HepG2 (cell line): ENCODE measurements around the gene SPDL1.

Experiments
- CBFB ChIP-seq: sonication (generic); formaldehyde crosslinking; IDR thresholded peaks from 2 replicates; pipeline ENCODE4 v1.4.0; 2020; ENCODE audit warnings: missing genetic modification reagents
- CTCF ChIP-seq: sonication (generic); formaldehyde crosslinking; IDR thresholded peaks from 2 replicates; pipeline ENCODE4 v1.5.0; 2020; ENCODE audit warnings: mild to moderate bottlenecking, missing genetic modification reagents, moderate library complexity
- NCOA5 ChIP-seq: sonication (generic); formaldehyde crosslinking; IDR thresholded peaks from 2 replicates; pipeline ENCODE4 v1.4.0; 2020; ENCODE audit warnings: missing genetic modification reagents
- SMAD1 ChIP-seq: sonication (generic); formaldehyde crosslinking; IDR thresholded peaks from 2 replicates; pipeline ENCODE4 v1.4.0; 2020; ENCODE audit warnings: missing genetic modification reagents, low read depth, mild to moderate bottlenecking, borderline replicate concordance
- SRSF9 ChIP-seq: fragments of 200-400 bp; formaldehyde crosslinking; IDR thresholded peaks from 2 replicates; pipeline ENCODE4 v1.6.1; 2018; ENCODE audit warnings: borderline replicate concordance, mild to moderate bottlenecking, low read depth, low read length; ENCODE audit not compliant: insufficient read depth, poor library complexity, severe bottlenecking
- THRA ChIP-seq: sonication (generic); formaldehyde crosslinking; IDR thresholded peaks from 2 replicates; pipeline ENCODE4 v1.4.0; 2020; ENCODE audit warnings: missing genetic modification reagents, borderline replicate concordance
- ZFY ChIP-seq: sonication (generic); formaldehyde crosslinking; IDR thresholded peaks from 2 replicates; pipeline ENCODE4 v1.4.0; 2020; ENCODE audit warnings: missing genetic modification reagents

- TF ChIP-seq CTCF = no peak
- TF ChIP-seq SRSF9 = no peak
- no peak for TF ChIP-seq NCOA5 (CRISPR knock-in tag)
- TF ChIP-seq CBFB (CRISPR knock-in tag) = no peak
- TF ChIP-seq THRA (CRISPR knock-in tag) = no peak
- no peak for TF ChIP-seq ZFY (CRISPR knock-in tag)
- no peak for TF ChIP-seq SMAD1 (CRISPR knock-in tag)
These were observed 67.2 kb downstream of the SPDL1 start for GRCh38 chr5:169650701-169651331.
